ENCODE data around the gene ARMC9.
"Not testable (repeated sequence)": the region's sequence is repeated elsewhere in the genome, so short reads cannot be mapped to it uniquely, and the experiment has no call there.

ARMC9 gene

DNA sequence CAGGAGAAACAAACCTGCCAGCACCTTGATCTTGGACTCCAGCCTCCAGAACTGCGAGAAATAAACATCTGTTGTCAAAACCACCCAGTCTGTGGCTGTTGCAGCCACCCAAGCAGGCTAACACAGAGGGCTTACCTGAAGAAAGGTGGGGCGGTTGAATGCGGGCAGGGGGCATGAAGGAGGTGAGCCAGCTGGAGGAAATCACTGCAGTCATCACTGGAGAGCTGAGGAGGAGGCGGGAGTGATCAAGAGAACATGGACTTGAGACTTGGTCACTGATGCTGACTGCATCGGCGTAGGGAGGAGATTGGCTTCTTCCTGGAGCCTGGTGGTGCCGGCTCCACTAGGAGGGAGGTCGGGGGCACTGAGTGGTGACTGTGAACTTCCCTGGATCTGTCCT lies 14.6 kb upstream of the ARMC9 start:
- no peak for DNase-seq (ENCODE audit: low read depth in 2 of 2)

DNA sequence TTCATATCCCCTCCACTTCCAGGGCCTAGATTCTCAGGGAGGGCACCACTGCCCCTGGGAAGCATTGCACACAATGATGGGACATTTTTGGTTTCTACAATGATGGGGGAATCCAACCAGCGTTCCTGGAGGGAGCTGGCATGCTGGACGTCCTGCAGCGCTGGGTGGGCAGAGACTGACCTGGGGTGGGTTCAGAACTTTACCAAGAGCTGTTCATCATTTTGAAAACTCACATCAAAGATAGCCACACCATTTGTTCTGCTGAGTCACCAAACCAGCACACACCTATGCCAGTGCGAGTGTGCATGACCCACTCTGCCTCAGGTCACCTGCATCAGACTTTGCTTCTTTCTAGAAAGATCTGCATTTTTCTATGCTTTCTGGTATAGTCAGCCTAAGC lies 14.1 kb upstream of the ARMC9 start:
- DNase-seq (ENCODE audit: low read depth in 2 of 2) = no peak

DNA sequence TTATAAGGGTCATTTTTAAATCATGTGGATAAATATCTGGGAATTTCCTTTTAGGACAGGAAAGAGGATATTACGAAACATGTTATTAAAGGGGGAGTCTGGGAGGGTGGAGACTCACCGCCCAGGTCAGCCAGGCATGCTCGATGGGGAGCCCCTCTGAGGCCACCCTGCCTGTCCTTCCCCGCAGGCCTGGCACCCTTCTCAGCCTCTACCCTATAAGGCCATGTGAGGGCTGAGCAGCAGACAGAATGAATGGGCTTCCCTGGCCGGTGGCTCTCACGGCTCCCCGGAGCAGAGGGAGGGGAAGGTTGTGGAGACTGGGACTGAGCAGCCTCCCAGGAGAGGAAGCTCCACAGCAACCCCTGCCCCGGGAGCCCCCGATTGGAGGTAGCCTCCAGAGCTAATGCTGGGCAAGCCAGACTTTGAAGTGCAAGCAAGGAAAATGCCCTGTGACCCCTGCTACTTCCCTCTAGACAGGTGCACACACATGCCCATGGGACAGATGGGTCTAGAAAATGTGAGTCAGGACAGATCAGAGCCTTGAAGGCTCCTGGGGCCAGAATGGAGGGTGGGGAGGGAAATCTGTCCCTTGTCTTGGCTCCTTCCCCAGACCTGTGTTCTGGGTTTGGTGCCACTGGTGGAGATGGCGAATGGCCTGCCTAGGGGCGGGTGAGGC lies 13.2 kb upstream of the ARMC9 start:
- DNase-seq (ENCODE audit: low read depth in 2 of 2) = no peak

DNA sequence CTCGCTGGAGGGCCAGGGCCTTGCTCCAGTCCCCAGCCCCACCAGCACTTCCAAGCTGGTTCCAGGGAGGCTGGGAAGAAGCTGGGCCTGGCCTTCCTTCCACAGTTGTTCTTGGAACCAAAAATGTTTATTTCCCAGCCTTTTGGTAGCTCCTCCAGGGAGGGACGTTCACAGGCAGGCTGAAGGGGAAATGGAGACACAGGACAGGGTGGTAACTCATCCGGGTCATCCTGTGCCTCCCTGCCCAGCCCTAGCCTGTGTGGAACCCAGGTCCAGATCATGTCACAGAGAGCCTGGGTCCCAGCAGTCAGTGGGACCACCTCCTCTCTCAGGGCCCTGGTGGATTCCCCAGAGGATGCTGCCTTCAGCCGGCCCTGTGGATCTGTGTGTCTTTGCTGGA lies 12.5 kb upstream of the ARMC9 start:
- DNase-seq (ENCODE audit: low read depth in 2 of 2) = no peak

DNA sequence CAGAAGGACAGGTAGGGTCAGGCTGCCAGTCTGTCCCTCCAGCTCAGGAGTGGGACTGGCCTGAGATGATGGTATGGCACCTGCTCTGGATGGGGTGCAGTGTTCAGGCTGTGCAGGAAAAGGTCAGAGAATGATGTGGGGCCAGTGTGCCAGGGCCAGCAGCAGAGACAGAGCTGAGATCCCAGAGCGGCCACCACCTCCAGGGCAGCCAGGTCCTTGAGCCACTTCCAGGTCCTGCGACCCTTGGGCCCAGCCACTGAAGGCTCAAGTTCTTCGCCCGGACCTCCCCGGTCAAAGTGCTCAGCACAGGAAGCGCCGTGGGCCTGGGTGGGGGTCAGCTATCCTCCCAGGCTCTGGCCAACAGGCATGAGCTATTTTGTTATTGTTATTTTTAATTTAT lies 12.1 kb upstream of the ARMC9 start:
- DNase-seq (ENCODE audit: low read depth in 2 of 2) = no peak

DNA sequence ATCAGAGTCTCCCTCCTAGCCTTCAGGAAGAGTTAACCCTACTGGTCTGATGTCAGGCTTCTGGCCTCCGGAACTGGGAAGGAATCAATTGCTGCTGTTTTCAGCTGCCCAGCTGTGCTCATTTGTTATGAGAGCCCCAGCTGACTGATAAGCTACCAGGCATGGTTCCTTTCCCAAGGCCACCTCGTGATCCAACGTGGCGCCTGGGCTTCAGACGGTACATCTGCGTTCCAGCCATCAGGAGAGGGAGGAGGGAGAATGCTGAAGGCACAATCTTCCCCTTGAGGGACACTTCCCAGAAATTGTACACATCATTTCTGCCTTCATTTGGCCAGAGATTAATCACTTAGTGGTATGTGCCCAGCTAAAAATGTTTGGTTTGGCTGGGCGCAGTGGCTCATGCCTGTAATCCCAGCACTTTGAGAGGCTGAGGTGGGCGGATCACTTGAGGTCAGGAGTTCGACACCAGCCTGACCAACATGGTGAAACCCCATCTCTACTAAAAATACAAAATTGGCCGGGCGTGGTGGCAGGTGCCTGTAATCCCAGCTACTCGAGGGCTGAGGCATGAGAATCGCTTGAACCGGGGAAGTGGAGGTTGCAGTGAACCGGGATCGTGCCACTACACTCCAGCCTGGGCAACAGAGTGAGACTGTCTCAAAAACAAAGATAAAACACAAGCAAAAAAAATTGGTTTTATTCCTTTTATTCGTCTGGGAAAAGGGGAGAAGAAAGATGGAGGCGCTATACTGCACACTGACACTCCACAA lies 10.5 kb upstream of the ARMC9 start:
- DNase-seq (ENCODE audit: low read depth in 2 of 2) = no peak

DNA sequence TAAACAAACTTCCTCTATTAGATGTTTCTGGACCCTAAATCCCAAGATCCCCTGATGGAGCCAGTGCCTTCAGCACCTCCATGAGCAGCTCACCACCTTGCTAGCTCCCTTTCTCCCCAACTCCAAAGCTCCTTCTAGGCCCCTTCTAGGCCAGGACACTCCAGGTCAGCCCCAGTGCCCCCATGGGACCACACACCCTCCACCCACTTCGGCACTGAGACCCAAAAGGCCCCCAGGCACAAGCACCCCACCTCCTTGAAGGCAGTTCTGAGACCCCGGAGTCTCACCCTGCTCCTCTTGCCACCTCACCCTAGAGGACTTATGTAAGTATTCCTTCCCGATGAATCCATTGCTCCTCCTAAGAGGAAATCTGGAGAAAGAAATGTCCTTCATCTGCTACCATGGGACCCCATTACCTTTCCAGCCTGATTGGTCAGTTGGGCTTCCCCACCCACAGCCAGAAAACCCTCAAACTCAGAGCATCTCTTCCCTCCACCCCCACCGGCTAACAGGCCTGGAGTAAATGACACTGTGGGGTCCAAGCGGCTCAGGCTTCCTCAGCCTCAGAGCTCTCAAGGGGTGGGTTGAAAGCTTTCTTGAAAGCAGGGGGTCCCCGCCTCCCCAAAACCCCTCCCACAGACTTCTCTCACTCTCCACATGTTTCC lies 9.8 kb upstream of the ARMC9 start:
- no peak for DNase-seq (ENCODE audit: low read depth in 2 of 2)

DNA sequence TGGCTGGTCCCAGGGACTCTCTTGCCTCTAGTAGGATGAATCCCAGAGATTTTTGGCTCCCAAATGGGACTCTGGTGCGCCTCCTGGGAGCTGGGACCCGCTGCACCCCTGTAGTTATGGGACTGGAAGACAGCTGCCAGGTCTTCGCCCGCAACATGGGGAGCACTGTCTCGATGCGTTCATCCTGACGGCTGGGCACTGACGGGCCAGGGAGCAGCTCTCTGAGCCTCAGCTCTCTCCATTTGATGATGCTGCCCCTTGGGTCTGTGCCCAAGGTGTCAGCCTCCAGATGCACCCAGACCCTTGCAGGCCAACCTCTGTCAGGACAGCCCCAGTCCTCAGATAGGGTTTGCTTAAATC lies 9.3 kb upstream of the ARMC9 start:
- DNase-seq (ENCODE audit: low read depth in 2 of 2) = no peak

DNA sequence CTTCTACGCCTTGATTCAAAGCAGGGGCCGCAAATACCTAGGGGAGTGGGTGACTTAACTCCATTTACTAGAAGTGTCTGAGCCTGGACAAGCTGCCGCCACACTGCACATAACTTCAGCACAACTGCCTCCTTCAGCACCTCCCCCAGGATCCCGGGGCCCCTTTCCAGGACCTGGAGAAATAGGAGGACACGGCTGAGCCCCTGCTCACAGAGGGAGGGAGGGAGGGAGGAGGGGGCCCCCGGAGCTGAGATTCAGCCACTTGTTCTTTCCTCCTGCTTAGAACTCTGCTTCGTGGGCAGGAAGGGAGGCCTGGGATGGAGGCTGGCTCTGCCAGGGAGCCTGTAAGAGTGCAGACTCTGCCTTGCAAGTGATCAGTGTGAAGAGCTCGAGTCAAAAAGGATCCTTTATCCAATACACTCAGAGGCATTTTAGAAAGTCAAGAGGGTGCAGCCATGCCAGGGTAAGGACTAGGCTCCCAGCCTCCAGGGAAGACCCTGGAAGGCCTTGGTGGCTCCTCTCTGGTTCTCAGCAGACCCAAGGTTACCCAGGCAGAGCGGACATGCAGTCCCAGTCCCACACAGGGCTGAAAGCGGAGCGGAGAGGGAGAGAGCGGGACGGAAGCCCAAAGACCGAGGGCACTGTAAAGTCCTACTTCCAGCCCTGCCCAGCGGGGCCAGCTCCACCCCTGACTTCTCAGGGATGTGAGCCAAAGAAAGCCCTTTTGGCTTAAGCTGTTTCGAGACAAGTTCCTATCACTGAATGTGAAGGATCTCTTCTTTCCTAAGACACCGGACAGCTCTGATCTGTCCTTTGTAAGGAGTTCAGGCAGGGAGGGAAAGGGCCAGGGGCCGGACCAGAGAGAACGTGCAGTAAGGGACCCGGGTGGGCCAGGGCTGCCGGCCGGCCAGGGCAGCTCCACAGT lies 8.6 kb upstream of the ARMC9 start:
- DNase-seq (ENCODE audit: low read depth in 2 of 2) = no peak

DNA sequence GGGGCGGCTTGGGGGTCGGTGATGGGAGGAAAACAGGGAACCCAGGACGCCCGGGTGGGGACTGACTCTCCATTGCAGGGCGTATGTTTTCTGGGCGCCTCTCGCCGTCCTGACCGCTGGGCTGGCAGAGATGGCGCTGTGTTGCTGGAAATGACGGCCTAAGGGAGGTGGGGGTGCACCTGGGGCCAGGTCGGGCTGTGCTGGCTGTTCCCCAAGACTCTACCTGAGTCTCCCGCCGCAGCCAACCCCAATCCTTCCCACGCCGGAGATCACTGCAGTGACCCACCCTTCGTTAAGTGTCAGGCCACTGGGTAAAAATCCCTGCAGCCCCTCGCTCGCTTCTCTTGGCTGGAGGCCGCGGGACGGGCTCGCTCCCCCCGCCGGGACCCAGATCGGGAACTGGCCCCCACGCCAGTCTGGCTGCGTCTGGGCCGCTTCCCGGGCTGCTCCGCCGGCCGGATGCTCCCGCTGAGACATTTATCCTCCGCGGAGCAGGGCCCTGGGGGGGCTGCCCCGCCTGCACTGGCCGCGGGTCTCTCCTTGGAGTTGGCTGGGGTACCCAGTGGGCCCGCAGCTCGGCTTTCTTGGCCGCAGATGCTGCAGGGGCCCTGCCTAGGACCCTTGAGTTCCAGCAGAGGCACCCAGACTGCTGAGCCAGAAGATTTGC lies 7.8 kb upstream of the ARMC9 start:
- DNase-seq (ENCODE audit: low read depth in 2 of 2) = no peak

DNA sequence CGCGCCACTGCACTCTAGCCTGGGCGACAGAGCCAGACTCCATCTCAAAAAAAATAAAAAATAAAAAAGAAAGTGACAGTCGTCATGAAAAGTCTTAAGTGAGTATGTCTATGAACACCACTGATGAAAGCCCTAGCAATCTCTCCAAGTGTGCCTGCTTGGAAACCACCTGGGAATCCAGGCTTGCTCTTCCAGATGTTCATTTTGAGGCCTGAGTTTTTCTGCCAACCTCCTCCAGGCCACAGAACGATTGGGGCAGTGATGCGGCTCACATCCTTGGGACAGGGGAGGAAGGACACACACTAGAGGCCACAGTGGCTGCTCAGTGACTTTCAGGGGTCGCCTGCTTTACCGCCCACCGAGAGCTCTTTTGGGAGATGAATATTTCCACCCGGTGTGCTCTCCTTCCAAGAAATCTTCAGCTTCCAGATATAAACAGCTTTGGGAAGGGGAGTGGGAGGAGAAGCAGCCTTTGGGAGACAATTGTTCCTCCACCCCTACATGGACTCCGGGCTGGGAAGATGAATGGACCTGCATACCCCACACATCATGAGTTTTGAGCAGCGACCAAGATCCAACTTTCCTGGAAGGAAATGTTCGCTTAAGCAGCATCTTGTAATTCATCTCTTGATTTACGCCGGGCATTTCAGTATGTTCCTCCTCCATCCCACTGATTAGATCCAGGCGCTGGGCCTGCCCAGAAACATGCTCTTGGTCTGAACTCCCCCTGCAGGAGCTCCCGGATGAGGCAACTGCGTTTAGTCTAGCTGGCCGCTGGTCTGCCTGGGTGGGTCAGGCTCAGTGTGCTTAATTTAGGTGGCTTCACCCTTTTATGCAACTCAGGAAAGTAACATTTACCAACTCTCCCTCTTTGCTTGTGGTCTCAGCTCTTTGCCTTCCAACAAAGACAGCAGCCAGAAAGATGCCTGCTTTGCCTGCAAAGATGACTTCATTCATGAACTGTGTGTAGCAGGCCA lies 6.2 kb upstream of the ARMC9 start:
- DNase-seq (ENCODE audit: low read depth in 2 of 2) = no peak

DNA sequence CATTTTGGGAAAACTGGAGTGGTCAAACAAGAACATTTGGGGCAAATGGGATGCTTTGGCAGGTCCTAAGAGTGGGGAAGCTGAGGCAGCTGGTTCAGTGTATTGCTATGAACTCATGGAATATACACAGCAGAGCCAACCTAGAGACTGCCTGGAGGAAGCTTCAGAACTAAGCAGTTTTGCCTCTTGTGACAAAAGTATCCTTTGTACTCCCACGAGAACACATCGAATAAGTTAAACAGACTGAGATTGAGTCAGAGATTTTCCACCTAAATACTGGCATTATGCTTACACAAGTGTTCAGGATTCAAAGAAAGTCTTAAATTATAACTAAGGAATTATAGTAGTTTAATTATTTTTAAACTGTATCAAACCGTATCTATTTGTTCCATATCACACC lies 5.2 kb upstream of the ARMC9 start:
- no peak for DNase-seq (ENCODE audit: low read depth in 2 of 2)

DNA sequence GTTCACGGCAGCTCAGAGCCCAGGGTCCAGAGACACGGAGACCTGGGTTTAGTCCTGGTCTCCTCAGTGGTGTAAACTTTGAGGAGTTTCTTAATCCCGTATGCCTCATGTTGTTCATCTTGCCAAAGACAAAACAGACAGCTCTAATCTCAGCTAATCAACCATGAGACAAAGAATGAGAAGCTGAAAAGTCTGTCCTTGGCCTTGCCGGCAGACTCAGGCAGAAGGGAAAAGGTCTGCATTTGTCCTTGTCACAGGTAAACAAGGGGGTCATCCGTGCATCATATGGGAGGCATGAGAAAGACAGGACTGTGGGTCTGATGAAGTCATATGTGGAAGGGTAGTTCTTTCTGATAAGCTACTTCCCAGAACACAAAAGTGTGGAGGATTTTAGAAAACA lies 1.8 kb upstream of the ARMC9 start:
- DNase-seq (ENCODE audit: low read depth in 2 of 2) = no peak

DNA sequence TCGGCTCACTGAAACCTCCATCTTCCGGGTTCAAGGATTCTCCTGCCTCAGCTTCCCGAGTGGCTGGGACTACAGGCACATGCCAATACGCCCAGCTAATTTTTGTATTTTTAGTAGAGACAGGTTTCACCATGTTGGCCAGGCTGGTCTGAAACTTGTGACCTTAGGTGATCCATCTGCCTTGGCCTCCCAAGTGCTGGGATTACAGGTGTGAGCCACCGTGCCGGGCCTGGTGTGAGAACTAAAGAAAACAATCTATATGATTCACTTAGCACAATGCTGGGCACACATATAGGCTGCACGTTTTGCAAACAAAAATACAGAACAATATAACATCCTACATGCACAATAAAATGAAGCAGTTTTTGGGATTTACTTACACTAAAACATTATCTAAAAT lies 1.2 kb upstream of the ARMC9 start:
- not testable (repeated sequence) for DNase-seq (ENCODE audit: low read depth in 2 of 2)

DNA sequence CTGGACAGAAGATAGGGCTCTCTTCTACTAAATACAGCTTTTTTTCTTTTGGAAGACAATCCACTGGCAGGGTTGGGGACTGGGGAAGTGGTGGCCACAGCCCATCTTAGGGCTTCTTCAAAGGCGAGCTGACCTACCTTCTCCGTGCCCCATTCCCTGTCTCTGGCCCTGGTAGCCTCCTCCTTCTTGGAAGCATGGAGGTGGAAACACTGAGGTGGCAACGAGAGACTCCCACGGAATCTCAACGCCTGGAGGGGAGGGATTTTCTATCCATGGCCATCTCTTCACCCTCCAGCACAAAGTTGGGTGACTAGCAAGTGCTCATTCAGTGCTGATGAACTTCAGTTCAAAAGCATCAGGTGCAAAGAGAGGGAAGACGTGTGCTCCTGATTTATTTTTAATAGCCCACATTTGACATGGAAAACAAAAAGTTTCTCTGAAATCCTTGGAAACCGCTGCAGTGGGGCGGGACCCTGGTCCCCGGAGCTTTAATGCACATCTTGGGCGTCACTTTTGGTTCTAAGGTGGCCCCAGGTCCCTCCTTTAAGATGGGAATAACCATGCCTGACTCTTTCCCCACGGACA lies 633 bp upstream of the ARMC9 start:
- no peak for DNase-seq (ENCODE audit: low read depth in 2 of 2)

DNA sequence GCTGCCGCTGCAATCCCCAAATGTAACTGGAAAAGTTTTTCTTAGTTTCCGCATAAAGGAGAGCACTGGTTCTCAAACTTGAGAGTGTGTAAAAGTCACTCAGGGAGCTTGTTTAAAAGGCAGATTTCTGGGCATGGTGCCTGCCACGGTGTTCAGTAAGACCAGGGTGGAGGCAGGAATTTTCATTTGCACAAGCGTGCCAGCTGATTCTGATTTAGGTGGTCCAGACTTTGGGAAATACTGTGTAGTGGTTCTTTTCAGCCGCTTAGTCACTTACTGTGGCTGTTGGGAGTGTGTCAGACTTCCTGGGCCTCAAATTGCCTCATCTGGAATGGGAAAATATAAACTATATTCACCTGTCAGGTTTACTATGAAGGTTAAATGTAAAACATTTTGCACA lies 788 bp downstream of the ARMC9 start:
- DNase-seq (ENCODE audit: low read depth in 2 of 2) = no peak

DNA sequence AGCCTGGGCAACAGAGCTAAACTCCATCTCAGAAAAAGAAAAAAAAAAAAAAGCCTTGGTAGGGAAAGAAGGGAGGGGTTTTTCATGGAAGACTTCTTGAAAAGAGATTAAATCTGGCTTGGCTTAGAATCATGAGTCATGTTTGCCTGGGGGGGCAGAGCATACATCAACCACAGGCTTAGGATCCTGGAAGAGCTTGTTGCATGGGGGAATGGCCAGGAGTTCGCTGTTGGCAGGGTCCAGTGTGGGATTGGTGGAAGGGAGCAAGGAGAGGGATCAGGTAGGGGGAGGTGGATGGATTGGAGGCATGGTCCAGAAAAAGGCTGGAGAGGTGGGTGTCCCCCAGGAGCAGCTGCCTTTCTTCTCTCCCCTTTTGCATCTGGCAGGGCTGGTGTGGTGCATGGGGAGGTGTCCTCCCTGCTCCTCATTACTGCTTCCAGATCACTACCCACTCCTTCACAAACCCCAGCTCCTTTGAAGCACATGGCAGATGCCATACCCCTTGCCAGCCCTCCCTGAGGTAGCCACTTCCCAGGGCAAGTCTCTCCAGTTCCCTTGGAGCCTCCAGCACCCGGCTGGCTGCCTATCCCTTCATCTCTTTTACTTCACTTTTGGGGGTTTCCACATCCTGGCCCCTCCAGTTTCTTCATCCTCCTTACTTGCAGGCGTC lies 2.5 kb downstream of the ARMC9 start:
- DNase-seq (ENCODE audit: low read depth in 2 of 2) = no peak

DNA sequence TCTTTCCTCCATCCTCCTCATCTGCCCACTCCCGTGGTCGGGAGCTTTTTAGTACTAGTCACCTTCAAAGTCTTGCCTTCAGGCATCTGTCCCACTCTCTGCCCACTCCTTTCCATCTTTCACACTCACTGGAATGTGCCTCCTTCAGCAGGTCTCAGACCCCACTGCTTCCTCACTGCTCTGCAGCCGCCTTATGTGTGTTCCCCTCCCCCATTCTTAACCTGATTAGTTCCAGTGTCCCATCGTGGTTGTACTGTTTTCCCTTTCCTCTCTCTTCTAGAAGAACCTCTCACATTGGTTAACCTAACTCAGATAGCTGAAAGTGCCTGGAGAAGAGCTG lies 3.0 kb downstream of the ARMC9 start:
- no peak for DNase-seq (ENCODE audit: low read depth in 2 of 2)

DNA sequence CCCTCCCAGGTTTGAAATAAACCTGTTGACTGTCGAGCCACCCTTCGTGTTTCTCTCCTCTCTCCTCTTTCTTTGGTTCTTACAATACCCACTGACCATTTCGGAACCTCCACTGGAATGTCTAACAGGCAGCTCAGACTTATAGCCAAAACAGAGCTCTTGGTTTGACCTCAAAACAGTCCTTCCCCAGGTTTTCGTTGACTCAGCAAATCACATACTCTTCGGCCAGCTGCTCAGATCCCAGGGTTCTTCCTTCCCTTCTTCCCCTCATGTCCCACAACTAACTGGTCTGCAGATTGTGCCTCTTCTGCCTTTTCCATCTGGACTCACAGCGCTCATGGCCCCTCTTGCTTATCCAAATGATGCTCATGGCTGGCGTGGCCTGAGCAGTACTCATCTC lies 4.7 kb downstream of the ARMC9 start:
- no peak for DNase-seq (ENCODE audit: low read depth in 2 of 2)

DNA sequence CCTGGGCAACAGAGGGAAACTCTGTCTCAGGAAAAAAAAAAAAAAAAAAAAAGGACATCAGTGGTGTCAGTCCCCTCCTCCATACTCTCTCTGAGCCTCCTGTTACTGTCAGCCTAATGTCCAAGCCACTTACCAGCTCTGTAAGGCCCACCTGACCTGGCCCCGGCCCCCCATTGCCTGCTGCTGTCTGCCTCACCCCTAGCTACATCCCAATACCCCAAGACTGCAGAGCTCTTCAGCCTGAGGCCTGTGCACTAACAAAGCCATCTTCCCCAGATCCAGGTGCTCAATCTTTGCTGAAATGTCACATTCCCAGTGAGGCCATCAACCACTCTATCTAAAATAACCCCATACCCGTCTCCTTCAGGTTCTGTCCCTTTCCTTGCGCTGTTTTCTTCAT lies 5.7 kb downstream of the ARMC9 start:
- DNase-seq (ENCODE audit: low read depth in 2 of 2) = no peak

All from stimulated activated CD8-positive, alpha-beta memory T cell treated with anti-CD3 and anti-CD28 coated beads, Interleukin-2, amount 100 ng/mL, for 48 hours (primary cell).